NB4 (cell line): Measurements from ENCODE around the gene BRD2.

ENCODE experiments used
- DNase-seq: peaks from one replicate; pipeline ENCODE4 v3.0.0; 2010; ENCODE audit warnings: low read depth
- H3K4me3 ChIP-seq: one replicate; pipeline ENCODE4 v1.5.1; 2011; ENCODE audit warnings: mild to moderate bottlenecking, low read depth, low read length, moderate library complexity
- MYC ChIP-seq: IDR thresholded peaks from 2 replicates; pipeline ENCODE4 v1.6.1; 2011; ENCODE audit warnings: low read depth, low read length
- POLR2A ChIP-seq: IDR thresholded peaks from 2 replicates; pipeline ENCODE4 v1.6.1; 2011; ENCODE audit warnings: mild to moderate bottlenecking; ENCODE audit not compliant: insufficient read length; ENCODE audit errors: extremely low read depth
- TF ChIP-seq, protein P1 (sequence below): IDR thresholded peaks from 2 replicates; pipeline ENCODE4 v1.6.1; 2011; ENCODE audit warnings: low read depth, low read length
- TF ChIP-seq, protein P2 (sequence below): IDR thresholded peaks from one replicate; pipeline ENCODE4 v1.5.1; 2012; ENCODE audit warnings: low read depth, low read length

The BRD2 gene

DNA sequence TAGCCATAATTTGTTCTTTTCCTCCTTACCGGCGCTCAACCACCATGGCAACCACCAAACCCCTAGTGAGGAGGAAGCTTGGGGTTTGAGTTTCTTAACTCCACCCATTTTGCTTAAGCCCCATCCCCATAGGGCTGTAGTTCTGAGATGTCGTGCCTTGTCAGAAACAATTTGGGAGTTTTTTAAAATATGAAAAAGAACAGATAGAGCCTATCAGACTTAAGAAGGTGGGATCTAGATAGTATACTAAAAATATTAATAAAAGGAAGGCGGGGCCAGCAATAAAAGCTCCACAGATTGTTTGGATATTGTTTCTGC is 5.6 kb downstream of the BRD2 start:
- H3K4me3 ChIP-seq: peak overlapping the region; percentile 99
- DNase-seq: peak; percentile 66
- TF ChIP-seq, protein P1, sequence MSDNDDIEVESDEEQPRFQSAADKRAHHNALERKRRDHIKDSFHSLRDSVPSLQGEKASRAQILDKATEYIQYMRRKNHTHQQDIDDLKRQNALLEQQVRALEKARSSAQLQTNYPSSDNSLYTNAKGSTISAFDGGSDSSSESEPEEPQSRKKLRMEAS: no peak
- TF ChIP-seq, protein P2, sequence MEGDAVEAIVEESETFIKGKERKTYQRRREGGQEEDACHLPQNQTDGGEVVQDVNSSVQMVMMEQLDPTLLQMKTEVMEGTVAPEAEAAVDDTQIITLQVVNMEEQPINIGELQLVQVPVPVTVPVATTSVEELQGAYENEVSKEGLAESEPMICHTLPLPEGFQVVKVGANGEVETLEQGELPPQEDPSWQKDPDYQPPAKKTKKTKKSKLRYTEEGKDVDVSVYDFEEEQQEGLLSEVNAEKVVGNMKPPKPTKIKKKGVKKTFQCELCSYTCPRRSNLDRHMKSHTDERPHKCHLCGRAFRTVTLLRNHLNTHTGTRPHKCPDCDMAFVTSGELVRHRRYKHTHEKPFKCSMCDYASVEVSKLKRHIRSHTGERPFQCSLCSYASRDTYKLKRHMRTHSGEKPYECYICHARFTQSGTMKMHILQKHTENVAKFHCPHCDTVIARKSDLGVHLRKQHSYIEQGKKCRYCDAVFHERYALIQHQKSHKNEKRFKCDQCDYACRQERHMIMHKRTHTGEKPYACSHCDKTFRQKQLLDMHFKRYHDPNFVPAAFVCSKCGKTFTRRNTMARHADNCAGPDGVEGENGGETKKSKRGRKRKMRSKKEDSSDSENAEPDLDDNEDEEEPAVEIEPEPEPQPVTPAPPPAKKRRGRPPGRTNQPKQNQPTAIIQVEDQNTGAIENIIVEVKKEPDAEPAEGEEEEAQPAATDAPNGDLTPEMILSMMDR: no peak
- no peak for TF ChIP-seq MYC
- no peak for TF ChIP-seq POLR2A

DNA sequence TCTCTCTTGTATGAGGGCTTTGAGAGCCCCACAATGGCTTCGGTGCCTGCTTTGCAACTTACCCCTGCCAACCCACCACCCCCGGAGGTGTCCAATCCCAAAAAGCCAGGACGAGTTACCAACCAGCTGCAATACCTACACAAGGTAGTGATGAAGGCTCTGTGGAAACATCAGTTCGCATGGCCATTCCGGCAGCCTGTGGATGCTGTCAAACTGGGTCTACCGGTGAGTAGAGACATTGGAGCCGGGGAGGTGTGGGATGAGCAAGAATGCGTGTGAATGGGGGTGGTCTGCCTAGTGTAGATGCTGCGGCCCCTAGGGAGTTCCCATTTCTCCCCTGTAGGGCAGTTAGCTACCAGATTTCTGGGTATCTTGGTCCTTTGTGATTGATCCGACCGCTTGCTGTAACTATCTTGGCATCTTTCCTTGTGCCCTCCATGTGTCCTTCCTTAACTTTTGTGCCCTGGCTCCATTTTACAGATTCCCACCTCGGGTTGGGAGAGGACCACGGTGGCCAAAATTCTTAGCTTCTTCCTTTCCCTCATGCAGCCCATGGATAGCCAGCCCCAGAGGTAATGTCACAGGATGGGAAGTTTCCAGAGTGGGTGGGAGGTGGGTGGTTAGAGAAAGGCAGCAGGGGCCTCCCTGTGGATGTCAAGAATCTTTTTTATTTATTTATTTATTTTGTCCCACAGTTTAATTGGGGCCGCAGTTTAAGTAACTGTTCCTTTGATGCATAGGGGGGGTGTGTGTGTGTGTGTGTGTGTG is 6.3 kb downstream of the BRD2 start:
- peak overlapping the region; percentile 99 for H3K4me3 ChIP-seq
- TF ChIP-seq MYC: no peak
- TF ChIP-seq, protein P2: no peak
- no peak for TF ChIP-seq POLR2A
- TF ChIP-seq, protein P1: no peak

DNA sequence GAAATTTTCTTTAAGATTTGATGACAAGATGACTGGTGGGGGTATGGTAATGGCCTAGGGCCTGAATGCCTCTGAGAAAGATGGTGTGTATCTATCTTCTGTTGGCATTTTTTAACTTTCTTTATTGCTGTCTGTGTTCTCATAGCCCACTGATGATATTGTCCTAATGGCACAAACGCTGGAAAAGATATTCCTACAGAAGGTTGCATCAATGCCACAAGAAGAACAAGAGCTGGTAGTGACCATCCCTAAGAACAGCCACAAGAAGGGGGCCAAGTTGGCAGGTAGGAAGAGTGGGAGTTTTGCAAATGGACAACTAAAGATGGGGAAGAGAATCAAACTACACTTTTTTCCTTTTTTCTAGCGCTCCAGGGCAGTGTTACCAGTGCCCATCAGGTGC is 7.5 kb downstream of the BRD2 start:
- DNase-seq: no peak
- peak overlapping the region; percentile 99 for H3K4me3 ChIP-seq
- no peak for TF ChIP-seq MYC
- TF ChIP-seq, protein P2: no peak
- TF ChIP-seq, protein P1: no peak
- TF ChIP-seq POLR2A: no peak

More for the DNA sequence above, 6.3 kb downstream of the BRD2 start:
- DNase-seq: peak; percentile 24

DNA sequence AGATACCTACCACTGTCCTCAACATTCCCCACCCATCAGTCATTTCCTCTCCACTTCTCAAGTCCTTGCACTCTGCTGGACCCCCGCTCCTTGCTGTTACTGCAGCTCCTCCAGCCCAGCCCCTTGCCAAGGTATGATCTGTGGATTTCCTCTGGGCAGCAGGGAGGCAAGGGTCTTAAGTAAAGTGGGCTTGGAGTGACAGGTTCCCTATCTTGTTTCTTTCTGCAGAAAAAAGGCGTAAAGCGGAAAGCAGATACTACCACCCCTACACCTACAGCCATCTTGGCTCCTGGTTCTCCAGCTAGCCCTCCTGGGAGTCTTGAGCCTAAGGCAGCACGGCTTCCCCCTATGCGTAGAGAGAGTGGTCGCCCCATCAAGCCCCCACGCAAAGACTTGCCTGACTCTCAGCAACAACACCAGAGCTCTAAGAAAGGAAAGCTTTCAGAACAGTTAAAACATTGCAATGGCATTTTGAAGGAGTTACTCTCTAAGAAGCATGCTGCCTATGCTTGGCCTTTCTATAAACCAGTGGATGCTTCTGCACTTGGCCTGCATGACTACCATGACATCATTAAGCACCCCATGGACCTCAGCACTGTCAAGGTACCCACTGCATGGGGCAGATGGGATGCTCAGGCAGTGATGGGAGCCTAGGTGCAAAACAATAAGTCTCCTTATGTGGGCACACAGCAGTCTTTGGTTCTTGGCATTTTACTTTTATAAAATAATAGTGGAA is 8.1 kb downstream of the BRD2 start:
- no peak for DNase-seq
- peak overlapping the region; percentile 99 for H3K4me3 ChIP-seq
- TF ChIP-seq MYC (no peak), POLR2A (no peak)
- TF ChIP-seq, protein P1: no peak
- TF ChIP-seq, protein P2: no peak

DNA sequence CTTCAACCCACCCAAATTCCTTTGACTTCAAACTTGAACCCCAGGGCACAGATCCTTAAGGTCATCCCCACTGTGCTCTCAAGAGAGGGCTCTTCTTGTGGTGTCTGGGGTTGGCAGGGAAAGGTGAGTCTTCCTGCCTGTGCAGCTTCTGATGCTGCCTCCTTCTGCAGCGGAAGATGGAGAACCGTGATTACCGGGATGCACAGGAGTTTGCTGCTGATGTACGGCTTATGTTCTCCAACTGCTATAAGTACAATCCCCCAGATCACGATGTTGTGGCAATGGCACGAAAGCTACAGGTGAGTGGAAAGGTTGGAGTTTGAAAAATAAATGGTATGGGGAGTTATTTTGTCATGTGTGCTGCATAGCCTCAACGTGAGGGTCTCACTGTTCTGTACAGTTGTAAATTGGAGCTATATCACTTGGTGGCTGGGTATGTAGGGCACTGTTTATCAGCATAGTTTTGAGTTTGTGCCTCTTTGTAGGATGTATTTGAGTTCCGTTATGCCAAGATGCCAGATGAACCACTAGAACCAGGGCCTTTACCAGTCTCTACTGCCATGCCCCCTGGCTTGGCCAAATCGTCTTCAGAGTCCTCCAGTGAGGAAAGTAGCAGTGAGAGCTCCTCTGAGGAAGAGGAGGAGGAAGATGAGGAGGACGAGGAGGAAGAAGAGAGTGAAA is 9.0 kb downstream of the BRD2 start:
- DNase-seq: no peak
- H3K4me3 ChIP-seq: peak overlapping the region; percentile 3
- TF ChIP-seq POLR2A (no peak), MYC (no peak)
- TF ChIP-seq, protein P1: no peak
- TF ChIP-seq, protein P2: no peak
